GM18505 (cell line): ENCODE measurements around the gene TMEM208.

Experiments
- ATAC-seq: cut with Tn5 transposase; IDR thresholded peaks from one replicate; pipeline ENCODE4 v1.9.1; 2021; ENCODE audit not compliant: unreplicated experiment
- POLR2A ChIP-seq: IDR thresholded peaks from 4 replicates; pipeline ENCODE4 v1.6.1; 2011; ENCODE audit warnings: borderline replicate concordance; ENCODE audit not compliant: insufficient read depth, insufficient read length; ENCODE audit errors: extremely low read depth

The TMEM208 gene

GRCh38 chr16:67199011-67199807 lies 27.7 kb upstream of the TMEM208 start, which contains the start of gene ELMO3:
Gene ELMO3 (plus strand): TSS chr16:67199131. CDS start chr16:67199327, 196 bp downstream.
- no peak for TF ChIP-seq POLR2A
- no peak for ATAC-seq

GRCh38 chr16:67199808-67200198 lies 27.1 kb upstream of the TMEM208 start:
- no peak for ATAC-seq
- TF ChIP-seq POLR2A = no peak

GRCh38 chr16:67200491-67200890 lies 26.4 kb upstream of the TMEM208 start:
- ATAC-seq = no peak
- TF ChIP-seq POLR2A = no peak

- TF ChIP-seq POLR2A = no peak
Measured at GRCh38 chr16:67201411-67202345, 25.3 kb upstream of the TMEM208 start.

GRCh38 chr16:67202426-67202825 lies 24.5 kb upstream of the TMEM208 start:
- no peak for ATAC-seq
- TF ChIP-seq POLR2A = no peak

More at GRCh38 chr16:67201411-67202345, 25.3 kb upstream of the TMEM208 start:
- ATAC-seq = no peak

- TF ChIP-seq POLR2A = no peak
- no peak for ATAC-seq
Measured at GRCh38 chr16:67202956-67203493, 23.9 kb upstream of the TMEM208 start.

- ATAC-seq = no peak
Measured at GRCh38 chr16:67204076-67204475, 22.9 kb upstream of the TMEM208 start.

GRCh38 chr16:67206129-67206837 lies 20.6 kb upstream of the TMEM208 start:
- no peak for ATAC-seq

More at GRCh38 chr16:67204076-67204475, 22.9 kb upstream of the TMEM208 start:
- no peak for TF ChIP-seq POLR2A

GRCh38 chr16:67206838-67207248 lies 20.1 kb upstream of the TMEM208 start:
- TF ChIP-seq POLR2A = no peak

More at GRCh38 chr16:67206129-67206837, 20.6 kb upstream of the TMEM208 start:
- TF ChIP-seq POLR2A = no peak

GRCh38 chr16:67207249-67208091 lies 19.5 kb upstream of the TMEM208 start:
- no peak for TF ChIP-seq POLR2A
- no peak for ATAC-seq

More at GRCh38 chr16:67206838-67207248, 20.1 kb upstream of the TMEM208 start:
- no peak for ATAC-seq

GRCh38 chr16:67208154-67208896 lies 18.6 kb upstream of the TMEM208 start:
- no peak for TF ChIP-seq POLR2A
- no peak for ATAC-seq

GRCh38 chr16:67209565-67209964 lies 17.4 kb upstream of the TMEM208 start:
- no peak for TF ChIP-seq POLR2A
- no peak for ATAC-seq
